Pulmonary artery endothelial cell (primary cell): ENCODE results near the gene SLC35F5. TPM values are rescaled to one million over a fixed set of nuclear protein-coding genes. Genes with fewer than 3 reads are reported as not detected.
"Not testable (repeated sequence)": the region's sequence is repeated elsewhere in the genome, so short reads cannot be mapped to it uniquely, and the experiment has no call there.

ENCODE experiments used
- DNase-seq: peaks from one replicate; pipeline ENCODE4 v3.0.0-alpha.2; 2011; ENCODE audit warnings: low read depth, low spot score
- total RNA-seq: library from RNA; depleted of rRNA; stranded (reverse); fragments of >200 nt; gene quantifications from 2 replicates; pipeline ENCODE4 v1.2.3, GENCODE V29; 2014

Gene SLC35F5
- total RNA-seq = 85.6 and 125 TPM in 2 replicates

GRCh38 chr2:113756355-113757137 is at the start of gene SLC35F5:
SLC35F5 (minus strand) TSS chr2:113756642; CDS start chr2:113756409, 233 bp downstream.
- DNase-seq = peak; percentile 50

GRCh38 chr2:113799375-113799774 is 42.9 kb upstream of the SLC35F5 start:
- DNase-seq = no peak

GRCh38 chr2:113797237-113797636 is 40.8 kb upstream of the SLC35F5 start:
- no peak for DNase-seq

GRCh38 chr2:113796592-113797175 is 40.2 kb upstream of the SLC35F5 start:
- no peak for DNase-seq

GRCh38 chr2:113795405-113795920 is 39.0 kb upstream of the SLC35F5 start:
- DNase-seq = no peak

GRCh38 chr2:113791697-113792590 is 35.5 kb upstream of the SLC35F5 start:
- DNase-seq = no peak

- no peak for DNase-seq
Observed at GRCh38 chr2:113784823-113785744, 28.6 kb upstream of the SLC35F5 start.

GRCh38 chr2:113780472-113780871 is 24.0 kb upstream of the SLC35F5 start:
- DNase-seq = no peak

GRCh38 chr2:113777371-113777770 is 20.9 kb upstream of the SLC35F5 start:
- no peak for DNase-seq

GRCh38 chr2:113776949-113777348 is 20.5 kb upstream of the SLC35F5 start:
- DNase-seq = no peak

GRCh38 chr2:113774616-113775015 is 18.2 kb upstream of the SLC35F5 start:
- not testable (repeated sequence) for DNase-seq

- no peak for DNase-seq
Observed at GRCh38 chr2:113770929-113771328, 14.5 kb upstream of the SLC35F5 start.

- no peak for DNase-seq
Observed at GRCh38 chr2:113769555-113769954, 13.1 kb upstream of the SLC35F5 start.

GRCh38 chr2:113768770-113769169 is 12.3 kb upstream of the SLC35F5 start:
- no peak for DNase-seq

- DNase-seq = no peak
Observed at GRCh38 chr2:113767811-113768460, 11.5 kb upstream of the SLC35F5 start.

- no peak for DNase-seq
Observed at GRCh38 chr2:113765276-113765675, 8.8 kb upstream of the SLC35F5 start.

- DNase-seq = peak; percentile 19
Observed at GRCh38 chr2:113762377-113763118, 6.1 kb upstream of the SLC35F5 start.

GRCh38 chr2:113760400-113760799 is 4.0 kb upstream of the SLC35F5 start:
- peak; percentile 20 for DNase-seq

- no peak for DNase-seq
Observed at GRCh38 chr2:113757138-113757657, 756 bp upstream of the SLC35F5 start.
